HEK293 (cell line): ENCODE results near the gene NSMCE4A.

Source experiments
- CTCF ChIP-seq: fragments of 450-650 bp; formaldehyde crosslinking; IDR thresholded peaks from 2 replicates; pipeline ENCODE4 v1.5.1; 2016; ENCODE audit warnings: missing biosample characterization, missing genetic modification characterization
- REST ChIP-seq: fragments of 450-650 bp; formaldehyde crosslinking; IDR thresholded peaks from 2 replicates; pipeline ENCODE4 v1.5.1; 2016; ENCODE audit warnings: missing biosample characterization, missing genetic modification characterization
- TCF7L2 ChIP-seq: IDR thresholded peaks from 2 replicates; pipeline ENCODE4 v1.6.1; 2011; ENCODE audit warnings: low read depth, mild to moderate bottlenecking, inconsistent platforms, low read length, moderate library complexity, borderline replicate concordance
- ZBTB48 ChIP-seq: fragments of 450-650 bp; formaldehyde crosslinking; IDR thresholded peaks from 2 replicates; pipeline ENCODE4 v1.5.1; 2016; ENCODE audit warnings: missing biosample characterization, missing genetic modification characterization
- ZNF214 ChIP-seq: fragments of 450-650 bp; formaldehyde crosslinking; IDR thresholded peaks from 2 replicates; pipeline ENCODE4 v1.5.1; 2017; ENCODE audit warnings: missing biosample characterization, mild to moderate bottlenecking, missing genetic modification characterization, borderline replicate concordance
- ZNF24 ChIP-seq: fragments of 450-650 bp; formaldehyde crosslinking; IDR thresholded peaks from 2 replicates; pipeline ENCODE4 v1.5.1; 2016; ENCODE audit warnings: missing biosample characterization, missing genetic modification characterization

GRCh38 chr10:122021828-122022227, 46.8 kb upstream of the NSMCE4A start:
- TF ChIP-seq CTCF (tag by site-specific recombination): no peak
- TF ChIP-seq ZNF24: no peak
- no peak for TF ChIP-seq ZNF214 (tag by site-specific recombination)
- TF ChIP-seq TCF7L2: no peak
- TF ChIP-seq ZBTB48 (tag by site-specific recombination): no peak
- TF ChIP-seq REST (tag by site-specific recombination): no peak
